GM21723 (cell line): ENCODE results near the gene PRELP.
"Not testable (repeated sequence)": the region's sequence is repeated elsewhere in the genome, so short reads cannot be mapped to it uniquely, and the experiment has no call there.

ENCODE experiments used
- ATAC-seq: cut with Tn5 transposase; IDR thresholded peaks from one replicate; pipeline ENCODE4 v1.9.1; 2021; ENCODE audit warnings: mild to moderate bottlenecking, moderate library complexity; ENCODE audit not compliant: unreplicated experiment

Gene PRELP

GRCh38 chr1:203453016-203453415, 22.6 kb upstream of the PRELP start:
- no peak for ATAC-seq

DNA sequence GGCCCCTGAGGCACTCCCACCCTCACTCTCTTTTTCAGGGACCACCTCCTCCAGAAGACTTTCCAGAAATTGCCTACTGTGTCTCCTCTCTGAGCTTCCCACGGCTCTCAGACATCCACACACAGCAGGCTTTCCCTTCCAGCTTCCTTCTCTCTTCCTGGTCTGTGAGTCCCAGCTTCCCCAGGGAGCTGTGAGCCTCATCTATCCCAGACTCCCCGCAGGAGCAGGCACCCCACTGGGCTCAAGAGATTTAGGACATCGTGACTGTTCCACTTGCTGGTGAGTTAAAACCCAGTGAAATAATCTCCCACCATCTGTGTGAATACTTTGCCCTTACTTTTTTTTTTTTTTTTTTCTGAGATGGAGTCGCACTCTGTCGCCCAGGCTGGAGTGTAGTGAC, 22.0 kb upstream of the PRELP start:
- ATAC-seq, result no peak

DNA sequence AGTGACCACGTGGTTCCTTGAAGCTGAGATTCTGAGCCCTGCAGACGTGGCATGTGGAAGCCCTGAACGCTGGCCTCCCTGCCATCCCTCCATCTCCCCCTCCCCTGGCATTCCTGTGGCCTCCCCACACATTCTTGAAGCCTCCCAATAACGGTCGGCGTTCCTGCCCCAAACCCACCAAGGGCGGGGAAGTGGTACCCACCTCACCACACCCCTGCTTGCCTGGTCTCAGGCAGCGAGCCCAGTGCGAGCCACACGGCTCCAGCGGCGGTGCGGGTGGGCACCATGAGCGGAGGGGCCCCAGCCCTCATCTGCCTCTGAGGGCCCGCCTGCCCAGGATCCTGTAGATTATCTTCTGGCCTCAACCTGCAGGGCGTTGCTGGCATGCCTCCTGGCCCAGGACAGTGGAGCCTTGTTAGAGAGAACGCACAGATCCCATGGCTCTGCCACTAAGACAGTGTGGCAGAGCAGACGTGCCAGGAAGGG, 20.6 kb upstream of the PRELP start:
- ATAC-seq, result no peak

DNA sequence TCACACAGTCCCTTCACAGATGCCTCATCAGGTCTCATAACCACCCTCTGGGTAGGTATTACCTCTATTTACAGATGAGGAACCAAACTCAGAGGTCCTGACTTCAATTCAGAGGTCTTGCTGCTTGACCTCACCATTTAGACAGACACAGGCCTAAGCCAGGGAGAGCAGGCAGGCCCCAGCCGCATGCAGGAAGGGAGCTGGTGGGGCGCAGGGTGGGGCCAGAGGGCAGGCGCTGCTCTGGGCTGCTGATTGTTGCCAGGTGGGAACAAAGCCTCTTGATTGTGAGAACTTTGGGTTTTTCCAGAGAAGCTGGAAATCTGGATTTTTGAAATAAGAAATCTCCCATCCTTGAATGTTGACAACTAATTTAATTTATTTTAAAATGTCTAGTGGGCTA, 19.9 kb upstream of the PRELP start:
- ATAC-seq, result no peak

- ATAC-seq, result no peak
Observed at GRCh38 chr1:203456577-203456976, 19.0 kb upstream of the PRELP start.

DNA sequence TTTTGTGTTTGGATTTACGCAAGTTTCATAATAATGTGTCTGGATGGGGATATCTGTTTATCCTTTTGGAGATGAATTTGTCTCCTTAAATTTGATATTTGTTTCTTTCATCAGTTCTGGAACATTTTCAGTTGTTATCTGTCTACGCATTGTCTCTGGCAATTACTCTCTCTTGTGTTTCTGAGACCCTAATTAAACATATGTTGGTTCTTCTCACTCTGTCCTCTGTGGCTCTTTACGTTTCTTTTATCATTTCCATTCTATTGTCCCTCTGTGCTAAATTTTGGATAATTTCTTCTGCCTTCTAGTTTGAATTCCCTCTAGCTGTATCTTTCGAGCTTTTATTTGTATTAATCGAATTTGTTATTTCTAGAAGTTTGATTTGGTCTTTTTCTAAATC, 17.5 kb upstream of the PRELP start:
- no peak for ATAC-seq

DNA sequence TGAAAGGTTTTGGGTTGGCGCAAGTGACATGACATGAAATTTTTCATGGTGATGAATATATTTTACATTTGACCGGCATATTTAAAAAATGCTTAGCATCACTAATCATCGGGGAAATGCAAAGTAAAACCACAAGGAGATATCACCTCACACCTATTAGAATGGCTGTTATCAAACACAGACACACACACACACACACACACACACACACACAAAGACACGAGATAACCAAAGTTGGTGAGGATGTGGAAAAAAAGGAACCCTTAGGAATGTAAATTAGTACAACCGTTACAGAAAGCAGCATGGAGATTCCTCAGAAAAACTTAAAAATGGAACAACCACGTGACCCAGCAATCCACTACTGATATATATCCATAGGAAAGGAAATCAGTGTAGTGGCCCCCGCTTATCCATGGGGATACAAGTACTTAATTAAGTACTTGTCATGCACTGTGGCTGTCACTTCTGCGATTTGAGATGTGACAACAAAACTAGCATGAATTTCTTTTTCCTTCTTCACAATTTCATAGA, 15.9 kb upstream of the PRELP start:
- ATAC-seq, result no peak

GRCh38 chr1:203461717-203462116, 13.9 kb upstream of the PRELP start:
- no peak for ATAC-seq

GRCh38 chr1:203462143-203462542, 13.5 kb upstream of the PRELP start:
- ATAC-seq, result no peak

DNA sequence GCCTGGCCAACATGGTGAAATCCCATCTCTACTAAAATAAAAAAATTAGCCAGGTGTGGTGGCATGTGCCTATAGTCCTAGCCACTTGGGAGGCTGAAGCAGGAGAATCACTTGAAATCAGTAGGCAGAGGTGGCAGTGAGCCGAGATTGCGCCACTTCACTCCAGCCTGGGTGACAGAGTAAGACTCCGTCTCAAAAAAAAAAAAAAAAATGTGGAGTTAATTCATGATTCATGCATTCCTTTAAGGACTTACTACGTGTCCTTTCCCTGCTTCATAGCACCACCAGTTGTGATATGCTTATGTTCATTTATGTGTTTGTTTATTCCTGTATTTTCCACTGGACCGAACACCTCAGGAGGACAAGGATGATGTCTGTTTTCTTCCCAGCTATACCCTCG, 12.7 kb upstream of the PRELP start:
- ATAC-seq, result no peak

DNA sequence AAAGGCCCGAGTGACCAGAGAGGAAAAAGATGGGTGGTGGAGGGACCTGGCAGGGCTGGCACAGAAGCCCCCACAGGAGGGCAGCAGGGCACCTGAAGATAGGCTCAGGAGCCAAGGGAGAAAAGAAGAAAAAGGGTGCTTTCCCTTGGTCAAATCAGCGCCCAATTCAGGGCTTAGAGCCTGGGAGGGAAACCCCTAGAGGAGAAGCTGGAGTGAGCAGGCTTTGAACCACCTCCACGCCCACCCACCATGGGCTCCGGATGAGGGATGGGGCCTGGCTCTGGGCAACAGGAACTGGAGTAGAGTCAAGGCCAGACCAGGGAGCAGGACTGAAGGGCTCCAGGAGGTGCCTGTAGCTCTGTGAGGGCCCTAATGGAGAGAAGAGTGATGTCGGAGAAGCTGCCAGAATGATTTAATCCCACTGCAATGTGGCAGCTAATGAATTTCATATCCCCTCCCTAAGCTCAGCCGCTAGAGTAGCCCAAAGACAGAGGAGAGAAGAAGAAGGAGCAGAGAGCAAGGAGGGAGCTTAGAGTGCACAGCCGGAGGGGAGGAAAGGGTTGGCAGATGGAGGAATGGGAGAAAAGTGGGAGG, 12.0 kb upstream of the PRELP start:
- no peak for ATAC-seq

DNA sequence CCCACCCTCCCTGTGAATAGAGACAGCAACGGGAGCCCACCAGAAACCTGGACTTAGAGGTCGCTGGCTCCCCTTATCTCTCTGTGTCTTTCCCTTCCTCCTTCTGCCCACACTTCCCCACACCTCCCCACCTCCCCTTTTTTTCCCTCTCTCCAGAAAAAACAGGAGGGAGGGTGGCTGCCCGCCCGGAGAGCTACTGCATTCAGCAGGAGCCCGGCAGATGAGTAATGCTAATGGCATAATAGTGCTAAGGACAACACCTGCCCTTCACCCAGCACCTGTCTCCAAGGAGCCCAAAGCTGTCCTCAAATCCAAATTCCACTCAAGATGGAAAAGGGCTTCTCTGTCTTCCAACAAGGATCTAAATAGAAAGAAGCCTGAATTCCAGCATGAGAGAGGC, 11.4 kb upstream of the PRELP start:
- no peak for ATAC-seq

- ATAC-seq, result no peak
Observed at GRCh38 chr1:203464743-203465142, 10.9 kb upstream of the PRELP start.

GRCh38 chr1:203465146-203465798, 10.3 kb upstream of the PRELP start:
- no peak for ATAC-seq

GRCh38 chr1:203465948-203466347, 9.7 kb upstream of the PRELP start:
- no peak for ATAC-seq

- not testable (repeated sequence) for ATAC-seq
Observed at GRCh38 chr1:203466906-203467549, 8.6 kb upstream of the PRELP start.

DNA sequence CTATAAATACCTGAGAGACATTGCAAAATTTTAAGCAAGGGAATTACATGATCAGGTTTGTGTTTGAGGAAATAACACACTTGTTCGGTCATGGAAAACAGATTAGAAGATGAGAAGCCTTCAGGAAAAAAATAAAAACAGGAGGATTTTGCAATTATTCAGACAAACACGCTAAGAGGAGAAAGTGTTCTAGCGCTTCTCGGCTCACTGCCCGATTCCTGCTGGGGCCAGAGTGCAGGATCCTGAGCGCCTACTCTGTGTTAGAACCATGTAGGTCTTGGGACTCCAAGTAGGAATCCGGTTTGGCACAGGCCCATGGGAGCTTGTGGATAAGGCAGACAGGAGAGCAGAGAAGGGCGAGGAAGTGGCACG, 8.1 kb upstream of the PRELP start:
- ATAC-seq, result no peak

GRCh38 chr1:203468326-203468725, 7.3 kb upstream of the PRELP start:
- ATAC-seq, result no peak

DNA sequence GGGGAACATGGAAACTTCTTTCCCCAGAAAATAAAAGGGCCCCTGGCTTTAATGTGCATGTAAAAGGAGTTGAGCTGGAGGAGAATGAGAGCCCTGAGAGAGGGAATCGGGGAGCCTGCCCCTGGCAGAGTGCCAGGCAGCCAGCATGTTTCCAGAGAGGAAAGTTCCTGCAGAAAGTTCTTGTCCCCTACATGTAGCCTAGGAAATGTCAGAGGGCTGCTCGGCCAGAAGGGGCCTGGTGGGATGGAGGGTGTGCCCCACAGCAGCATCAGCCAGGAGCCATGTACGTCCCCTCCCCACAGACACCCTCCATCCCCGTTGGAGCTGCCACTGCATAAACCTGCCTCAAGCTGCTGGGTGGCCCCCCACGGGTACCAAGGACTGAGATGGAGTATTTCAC, 5.4 kb upstream of the PRELP start:
- ATAC-seq, result no peak

DNA sequence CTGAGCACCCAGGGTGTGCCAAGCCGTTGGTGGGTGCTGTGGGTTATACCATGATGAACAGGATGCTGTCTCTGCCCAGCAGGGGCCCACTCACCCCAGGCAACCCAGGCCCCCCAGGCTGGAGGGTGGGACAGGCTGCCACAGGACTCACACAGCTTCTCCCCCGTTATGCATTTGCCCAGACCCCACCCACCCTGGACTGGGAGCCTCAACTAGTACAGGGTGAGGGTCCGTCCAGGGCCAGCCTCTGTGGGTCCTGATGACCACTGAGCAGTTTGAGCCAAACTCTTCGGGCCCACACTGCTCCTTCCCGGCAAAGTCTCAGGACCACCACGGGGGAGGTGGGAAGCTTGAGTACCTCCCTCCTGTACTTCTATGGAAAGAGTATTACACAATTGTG, 3.8 kb upstream of the PRELP start:
- no peak for ATAC-seq

DNA sequence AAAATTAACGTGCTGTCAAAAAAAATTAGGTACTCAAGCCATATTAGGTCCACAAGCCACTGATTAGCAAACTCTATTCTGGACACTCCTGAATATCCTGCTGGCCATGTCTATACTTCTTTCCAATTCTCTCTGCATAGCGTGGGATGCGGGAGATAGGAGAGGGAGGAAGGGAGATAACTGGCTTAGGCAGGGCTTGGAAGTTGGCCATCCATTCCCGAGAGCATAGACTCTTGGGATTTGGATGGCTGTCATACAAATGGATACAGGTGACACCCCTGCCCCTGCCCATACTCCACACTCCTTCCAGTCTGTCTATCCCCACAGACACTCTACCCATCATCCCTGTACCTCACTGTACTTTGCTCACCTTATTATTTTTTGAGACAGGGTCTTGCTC, 2.3 kb upstream of the PRELP start:
- ATAC-seq, result no peak

GRCh38 chr1:203473781-203474305, 1.8 kb upstream of the PRELP start:
- ATAC-seq, result no peak
